IMR-90 (cell line): ENCODE results near the gene IL1F10. TPM values are rescaled to one million over a fixed set of nuclear protein-coding genes. Genes with fewer than 3 reads are reported as not detected.

ENCODE experiments used
- ATAC-seq: fragments of 200-7000 bp; cut with Tn5 transposase; 2 replicates; pipeline ENCODE4 v1.9.1; 2020; ENCODE audit warnings: low read depth, mild to moderate bottlenecking, moderate library complexity
- BruUV-seq: library from RNA; stranded (reverse); fragments of 400-500 nt; replicated peaks from 2 replicates; lab custom pipeline; 2021; lab: Mats Ljungman, UMichigan
- CTCF ChIA-PET: fragments of 300-600 bp; formaldehyde crosslinking; extraction: SDS; loops from one replicate; lab custom pipeline; 2021; ENCODE audit warnings: antibody characterized with exemption; lab: Yijun Ruan, JAX
- POLR2A ChIA-PET: fragments of 300-600 bp; sonication (Branson Sonifier 250); formaldehyde crosslinking; loops from one replicate; lab custom pipeline; 2022; ENCODE audit warnings: antibody characterized with exemption; ENCODE audit not compliant: unreplicated experiment; lab: Charles Lee
- DNase-seq: peaks from one replicate; pipeline ENCODE4 v3.0.0; 2013
- H2AFZ ChIP-seq: replicated peaks from 2 replicates; pipeline ENCODE3; 2013; ENCODE audit warnings: low read length, mild to moderate bottlenecking; ENCODE audit not compliant: poor library complexity
- H2AK5ac ChIP-seq: 2 replicates; pipeline ENCODE4 v1.6.1; 2013; ENCODE audit warnings: low read depth, low read length, inconsistent platforms
- H2AK9ac ChIP-seq: replicated peaks from 2 replicates; pipeline ENCODE3; 2013; ENCODE audit warnings: mild to moderate bottlenecking, low read depth, low read length, moderate library complexity; ENCODE audit not compliant: poor library complexity
- H2BK120ac ChIP-seq: 2 replicates; pipeline ENCODE4 v1.6.1; 2013; ENCODE audit warnings: low read depth, low read length, inconsistent platforms
- H2BK15ac ChIP-seq: 3 replicates; pipeline ENCODE4 v1.6.1; 2013; ENCODE audit warnings: low read depth, low read length, inconsistent platforms
- H2BK20ac ChIP-seq: 2 replicates; pipeline ENCODE4 v1.6.1; 2013; ENCODE audit warnings: low read depth, mild to moderate bottlenecking, inconsistent platforms, low read length, moderate library complexity
- H2BK5ac ChIP-seq: 2 replicates; pipeline ENCODE4 v1.6.1; 2013; ENCODE audit warnings: mild to moderate bottlenecking, low read depth, low read length, inconsistent platforms; ENCODE audit not compliant: poor library complexity, severe bottlenecking
- H3K14ac ChIP-seq: replicated peaks from 2 replicates; pipeline ENCODE4 v1.6.1; 2013; ENCODE audit warnings: low read depth, low read length, inconsistent platforms
- H3K18ac ChIP-seq: 2 replicates; pipeline ENCODE4 v1.6.1; 2013; ENCODE audit warnings: low read depth, low read length, control low read depth
- H3K23ac ChIP-seq: 2 replicates; pipeline ENCODE4 v1.6.1; 2013; ENCODE audit warnings: low read depth, low read length, inconsistent platforms
- H3K27ac ChIP-seq: 2 replicates; pipeline ENCODE4 v1.5.1; 2013; ENCODE audit warnings: mild to moderate bottlenecking, control low read depth, low read length; ENCODE audit not compliant: insufficient read depth
- H3K27me3 ChIP-seq: 2 replicates; pipeline ENCODE4 v1.6.1; 2013; ENCODE audit warnings: low read length; ENCODE audit not compliant: control insufficient read depth, insufficient read depth
- H3K36me3 ChIP-seq: 2 replicates; pipeline ENCODE4 v1.6.1; 2013; ENCODE audit warnings: low read length, mixed read lengths; ENCODE audit not compliant: control insufficient read depth, insufficient read depth
- H3K4ac ChIP-seq: 2 replicates; pipeline ENCODE4 v1.6.1; 2013; ENCODE audit warnings: low read depth, low read length, inconsistent platforms
- H3K4me1 ChIP-seq: 2 replicates; pipeline ENCODE4 v1.6.1; 2013; ENCODE audit warnings: low read length, mixed read lengths; ENCODE audit not compliant: control insufficient read depth, insufficient read depth
- H3K4me2 ChIP-seq: 2 replicates; pipeline ENCODE4 v1.6.1; 2013; ENCODE audit warnings: low read depth, mild to moderate bottlenecking, control low read depth, low read length, moderate library complexity
- H3K4me3 ChIP-seq: 2 replicates; pipeline ENCODE4 v1.5.1; 2013; ENCODE audit warnings: low read depth, mild to moderate bottlenecking, control low read depth, low read length, moderate library complexity; ENCODE audit not compliant: insufficient read depth
- H3K56ac ChIP-seq: 2 replicates; pipeline ENCODE4 v1.6.1; 2013; ENCODE audit warnings: low read length, inconsistent platforms; ENCODE audit not compliant: insufficient read depth; ENCODE audit errors: extremely low read depth
- H3K79me1 ChIP-seq, 2 experiments: 2 replicates each; pipeline ENCODE4 v1.6.1; 2013; ENCODE audit warnings: low read length in 2 of 2, inconsistent platforms in 1 of 2, low read depth in 1 of 2
- H3K9ac ChIP-seq: 2 replicates; pipeline ENCODE4 v1.6.1; 2013; ENCODE audit warnings: low read depth, low read length, control low read depth
- H3K9me1 ChIP-seq: 2 replicates; pipeline ENCODE4 v1.6.1; 2013; ENCODE audit warnings: low read length, inconsistent platforms; ENCODE audit not compliant: insufficient read depth
- H3K9me3 ChIP-seq: 2 replicates; pipeline ENCODE4 v1.6.1; 2013; ENCODE audit warnings: low read length; ENCODE audit not compliant: control insufficient read depth, insufficient read depth
- H4K20me1 ChIP-seq: 2 replicates; pipeline ENCODE4 v1.6.1; 2013; ENCODE audit warnings: low read length, inconsistent platforms; ENCODE audit not compliant: insufficient read depth
- H4K5ac ChIP-seq: 2 replicates; pipeline ENCODE4 v1.6.1; 2013; ENCODE audit warnings: mild to moderate bottlenecking, low read depth, low read length, control low read depth
- H4K8ac ChIP-seq, 2 experiments: 2 replicates each; pipeline ENCODE4 v1.6.1; 2013; ENCODE audit warnings: low read depth in 2 of 2, low read length in 2 of 2, control low read depth in 1 of 2, inconsistent platforms in 1 of 2
- H4K91ac ChIP-seq: 2 replicates; pipeline ENCODE4 v1.6.1; 2013; ENCODE audit warnings: low read depth, low read length, inconsistent platforms; ENCODE audit not compliant: insufficient read depth
- BHLHE40 ChIP-seq: fragments of 150-350 bp; IDR thresholded peaks from 2 replicates; pipeline ENCODE4 v1.6.1; 2016; ENCODE audit warnings: mild to moderate bottlenecking, low read depth, low read length
- CEBPB ChIP-seq: IDR thresholded peaks from 2 replicates; pipeline ENCODE4 v1.6.1; 2012; ENCODE audit warnings: low read depth, low read length, improper control_type of control experiment
- CHD1 ChIP-seq: IDR thresholded peaks from 2 replicates; pipeline ENCODE4 v1.6.1; 2012; ENCODE audit warnings: low read depth, low read length, improper control_type of control experiment
- FOS ChIP-seq: fragments of 150-350 bp; IDR thresholded peaks from 2 replicates; pipeline ENCODE4 v1.6.1; 2016; ENCODE audit warnings: low read depth, low read length
- MAFK ChIP-seq: IDR thresholded peaks from 2 replicates; pipeline ENCODE4 v1.6.1; 2012; ENCODE audit warnings: low read depth, low read length, improper control_type of control experiment
- MAZ ChIP-seq: IDR thresholded peaks from 2 replicates; pipeline ENCODE4 v1.6.1; 2012; ENCODE audit warnings: low read depth, mild to moderate bottlenecking, low read length, improper control_type of control experiment, moderate library complexity, borderline replicate concordance
- MXI1 ChIP-seq: IDR thresholded peaks from 2 replicates; pipeline ENCODE4 v1.6.1; 2012; ENCODE audit warnings: low read depth, mild to moderate bottlenecking, low read length, moderate library complexity, borderline replicate concordance
- NFE2L2 ChIP-seq: fragments of 150-350 bp; IDR thresholded peaks from 2 replicates; pipeline ENCODE4 v1.6.1; 2016; ENCODE audit warnings: low read depth, mild to moderate bottlenecking, low read length
- POLR2A ChIP-seq: IDR thresholded peaks from 2 replicates; pipeline ENCODE4 v1.6.1; 2012; ENCODE audit warnings: mild to moderate bottlenecking, low read depth, low read length
- RAD21 ChIP-seq: IDR thresholded peaks from 2 replicates; pipeline ENCODE4 v1.6.1; 2012; ENCODE audit warnings: low read length, improper control_type of control experiment
- RCOR1 ChIP-seq: IDR thresholded peaks from 2 replicates; pipeline ENCODE4 v1.6.1; 2012; ENCODE audit warnings: mild to moderate bottlenecking, low read length, improper control_type of control experiment; ENCODE audit not compliant: insufficient replicate concordance
- RFX5 ChIP-seq: IDR thresholded peaks from 2 replicates; pipeline ENCODE4 v1.8.0; 2012; ENCODE audit warnings: low read depth, mild to moderate bottlenecking, low read length, moderate library complexity
- SMC3 ChIP-seq: fragments of 150-350 bp; IDR thresholded peaks from 2 replicates; pipeline ENCODE4 v1.6.1; 2016; ENCODE audit warnings: low read depth, mild to moderate bottlenecking, antibody characterized with exemption, low read length, moderate library complexity
- WGBS, 2 experiments: methylation state at CpG; one replicate each; pipeline versions ENCODE4 v1.1.5 to v1.1.7; 2013; ENCODE audit warnings: missing lambda C conversion rate in 2 of 2; ENCODE audit not compliant: insufficient read length in 1 of 2; ENCODE audit errors: extremely low coverage in 2 of 2; 5-methylcytosine and 5-hydroxymethylcytosine counted together
- dilution Hi-C: fragments of 300-500 bp; cut with HindIII; formaldehyde crosslinking; loops from one replicate; pipeline ENCODE4 v1.14.3; 2018; ENCODE audit warnings: low sequenced_read_pairs; ENCODE audit not compliant: unreplicated experiment
- in situ Hi-C: fragments of 300-500 bp; cut with MboI; formaldehyde crosslinking; loops from 3 replicates; pipeline ENCODE4 v1.14.3; 2019; ENCODE audit warnings: low sequenced_read_pairs, inconsistent platforms, mixed read lengths
- intact Hi-C: fragments of 100-400 bp; cut with micrococcal nuclease; formaldehyde crosslinking; loops from 2 replicates; pipeline ENCODE4 v1.10.0; 2022
- polyA plus RNA-seq, 3 experiments: library from polyadenylated mRNA; depleted of rRNA; stranded (reverse); fragments of >200 nt; gene quantifications; 2 replicates each; pipeline ENCODE4 v1.2.3, GENCODE V29; 2012; ENCODE audit warnings: low replicate concordance in 1 of 3
- total RNA-seq: library from RNA; depleted of rRNA; stranded (reverse); fragments of >200 nt; gene quantifications from 2 replicates; pipeline ENCODE4 v1.2.3, GENCODE V29; 2012
- TF ChIP-seq, protein P1 (sequence below): fragments of 150-350 bp; IDR thresholded peaks from 2 replicates; pipeline ENCODE4 v1.6.1; 2016; ENCODE audit warnings: low read depth, mild to moderate bottlenecking, low read length, moderate library complexity, borderline replicate concordance
- TF ChIP-seq, protein P2 (sequence below): fragments of 150-350 bp; IDR thresholded peaks from 2 replicates; pipeline ENCODE4 v1.6.1; 2017; ENCODE audit warnings: mild to moderate bottlenecking, antibody characterized with exemption, low read length, low read depth
- TF ChIP-seq, protein P3 (sequence below): conservative IDR thresholded peaks from 2 replicates; pipeline ENCODE4 v1.5.1; 2012; ENCODE audit warnings: mild to moderate bottlenecking, low read depth, low read length, improper control_type of control experiment

IL1F10 gene
- total and polyA plus RNA-seq, 2 of the 4 experiments (the other 2 are of a cell fraction), result not detected

DNA sequence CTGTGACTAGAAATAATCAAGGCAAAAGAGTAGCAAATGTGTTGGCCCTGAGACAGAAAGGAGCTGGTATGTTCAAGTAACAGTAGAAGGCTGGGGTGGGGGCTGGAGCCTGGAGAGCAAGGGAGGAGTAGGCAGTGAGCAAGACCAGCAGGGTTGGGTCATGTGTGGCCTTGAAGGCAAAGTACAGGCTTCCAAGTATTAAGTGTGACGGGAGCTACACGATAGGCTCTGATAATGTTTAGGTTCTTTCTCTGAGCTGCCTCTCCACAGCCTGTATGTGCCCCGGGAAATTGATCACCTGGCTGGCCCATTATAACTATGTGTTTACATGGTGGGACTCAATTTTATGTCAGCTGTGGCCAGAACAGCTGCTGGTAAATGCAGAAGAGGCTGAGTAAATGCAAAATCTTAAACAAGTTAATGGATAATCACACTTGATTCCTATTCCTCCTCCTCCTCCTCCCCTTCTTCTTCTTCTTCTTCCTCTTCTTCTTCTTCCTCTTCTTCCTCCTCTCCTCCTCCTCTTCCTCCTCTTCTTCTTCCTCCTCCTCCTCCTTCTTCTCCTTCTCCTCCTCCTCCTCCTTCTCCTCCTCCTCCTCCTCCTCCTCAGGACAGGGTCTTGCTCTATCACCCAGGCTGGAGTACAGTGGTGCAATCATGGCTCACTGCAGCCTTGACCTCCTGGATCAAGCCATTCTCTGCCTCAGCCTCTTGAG, 9.3 kb downstream of the IL1F10 start:
- no peak overlapping the region for H3K4me2 ChIP-seq
- DNase-seq (no peak), ATAC-seq (no peak)
- H2BK120ac ChIP-seq, result no peak overlapping the region
- in situ Hi-C loops (no loop called here), dilution Hi-C loops (no loop called here), intact Hi-C loops (no loop called here)
- no peak overlapping the region for H4K5ac ChIP-seq
- H3K9ac ChIP-seq, result no peak overlapping the region
- H2BK5ac ChIP-seq, result no peak overlapping the region
- no peak overlapping the region for H2BK15ac ChIP-seq
- H3K56ac ChIP-seq, result no peak overlapping the region
- H3K27me3 ChIP-seq, result peaks cover 17% of the 10 kb centered on the region
- POLR2A ChIA-PET, result no interaction called here
- CTCF ChIA-PET, result interaction anchor here (0.6 to 1.1 kb wide), 2 partner anchors 118 to 121 kb away, joined by 3 to 5 read pairs; no protein-coding TSS in a partner anchor
- no TSS peak for BruUV-seq
- no peaks in the 10 kb centered on the region for H3K9me1 ChIP-seq
- H2AK9ac ChIP-seq, result no peak overlapping the region
- no peak overlapping the region for H3K23ac ChIP-seq
- no peaks in the 10 kb centered on the region for H3K4me1 ChIP-seq
- no peak overlapping the region for H2AK5ac ChIP-seq
- no peak overlapping the region for H2BK20ac ChIP-seq
- no peak overlapping the region for H3K27ac ChIP-seq
- H4K20me1 ChIP-seq, result no peaks in the 10 kb centered on the region
- H3K4ac ChIP-seq, result no peak overlapping the region
- TF ChIP-seq CEBPB, result no peak
- TF ChIP-seq, protein P1, sequence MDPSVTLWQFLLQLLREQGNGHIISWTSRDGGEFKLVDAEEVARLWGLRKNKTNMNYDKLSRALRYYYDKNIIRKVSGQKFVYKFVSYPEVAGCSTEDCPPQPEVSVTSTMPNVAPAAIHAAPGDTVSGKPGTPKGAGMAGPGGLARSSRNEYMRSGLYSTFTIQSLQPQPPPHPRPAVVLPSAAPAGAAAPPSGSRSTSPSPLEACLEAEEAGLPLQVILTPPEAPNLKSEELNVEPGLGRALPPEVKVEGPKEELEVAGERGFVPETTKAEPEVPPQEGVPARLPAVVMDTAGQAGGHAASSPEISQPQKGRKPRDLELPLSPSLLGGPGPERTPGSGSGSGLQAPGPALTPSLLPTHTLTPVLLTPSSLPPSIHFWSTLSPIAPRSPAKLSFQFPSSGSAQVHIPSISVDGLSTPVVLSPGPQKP, result no peak
- TF ChIP-seq RCOR1, result no peak
- TF ChIP-seq FOS, result no peak
- no peak for TF ChIP-seq BHLHE40
- TF ChIP-seq MAFK, result no peak
- no peak for TF ChIP-seq MAZ
- TF ChIP-seq CHD1, result no peak
- TF ChIP-seq SMC3, result no peak
- TF ChIP-seq RAD21, result no peak
- TF ChIP-seq, protein P2, sequence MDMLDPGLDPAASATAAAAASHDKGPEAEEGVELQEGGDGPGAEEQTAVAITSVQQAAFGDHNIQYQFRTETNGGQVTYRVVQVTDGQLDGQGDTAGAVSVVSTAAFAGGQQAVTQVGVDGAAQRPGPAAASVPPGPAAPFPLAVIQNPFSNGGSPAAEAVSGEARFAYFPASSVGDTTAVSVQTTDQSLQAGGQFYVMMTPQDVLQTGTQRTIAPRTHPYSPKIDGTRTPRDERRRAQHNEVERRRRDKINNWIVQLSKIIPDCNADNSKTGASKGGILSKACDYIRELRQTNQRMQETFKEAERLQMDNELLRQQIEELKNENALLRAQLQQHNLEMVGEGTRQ, result no peak
- TF ChIP-seq POLR2A, result no peak
- TF ChIP-seq MXI1, result no peak
- no peak for TF ChIP-seq RFX5
- TF ChIP-seq NFE2L2, result no peak
- TF ChIP-seq, protein P3, sequence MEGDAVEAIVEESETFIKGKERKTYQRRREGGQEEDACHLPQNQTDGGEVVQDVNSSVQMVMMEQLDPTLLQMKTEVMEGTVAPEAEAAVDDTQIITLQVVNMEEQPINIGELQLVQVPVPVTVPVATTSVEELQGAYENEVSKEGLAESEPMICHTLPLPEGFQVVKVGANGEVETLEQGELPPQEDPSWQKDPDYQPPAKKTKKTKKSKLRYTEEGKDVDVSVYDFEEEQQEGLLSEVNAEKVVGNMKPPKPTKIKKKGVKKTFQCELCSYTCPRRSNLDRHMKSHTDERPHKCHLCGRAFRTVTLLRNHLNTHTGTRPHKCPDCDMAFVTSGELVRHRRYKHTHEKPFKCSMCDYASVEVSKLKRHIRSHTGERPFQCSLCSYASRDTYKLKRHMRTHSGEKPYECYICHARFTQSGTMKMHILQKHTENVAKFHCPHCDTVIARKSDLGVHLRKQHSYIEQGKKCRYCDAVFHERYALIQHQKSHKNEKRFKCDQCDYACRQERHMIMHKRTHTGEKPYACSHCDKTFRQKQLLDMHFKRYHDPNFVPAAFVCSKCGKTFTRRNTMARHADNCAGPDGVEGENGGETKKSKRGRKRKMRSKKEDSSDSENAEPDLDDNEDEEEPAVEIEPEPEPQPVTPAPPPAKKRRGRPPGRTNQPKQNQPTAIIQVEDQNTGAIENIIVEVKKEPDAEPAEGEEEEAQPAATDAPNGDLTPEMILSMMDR, result no peak
- H3K9me3 ChIP-seq, result no peaks in the 10 kb centered on the region
- no peak overlapping the region for H3K14ac ChIP-seq
- no peak overlapping the region for H4K91ac ChIP-seq
- H3K36me3 ChIP-seq, result no peaks in the 10 kb centered on the region
- 30% methylated on average over 2 of the region's 3 CpGs; no CpG with 5 or more reads in 1 of the 2 experiments for WGBS, 2 experiments
- no peak overlapping the region for H2AFZ ChIP-seq
- no peak overlapping the region for H4K8ac ChIP-seq
- no peak overlapping the region for H3K4me3 ChIP-seq
- no peaks in the 10 kb centered on the region for H3K79me1 ChIP-seq
- no peak overlapping the region for H3K18ac ChIP-seq
